Panc1 (cell line): ENCODE results near the gene LRPPRC.

ENCODE experiments used
- POLR2AphosphoS5 ChIP-seq: IDR thresholded peaks from 2 replicates; pipeline ENCODE4 v1.6.1; 2012; ENCODE audit warnings: mild to moderate bottlenecking, low read depth, low read length, moderate library complexity
- REST ChIP-seq, 2 experiments: IDR thresholded peaks; 2 replicates each; pipeline ENCODE4 v1.6.1; 2011 to 2012; ENCODE audit warnings: low read depth in 2 of 2, control low read depth in 1 of 2, low read length in 1 of 2, mild to moderate bottlenecking in 1 of 2, moderate library complexity in 1 of 2; ENCODE audit not compliant: insufficient read depth in 1 of 2
- TCF7L2 ChIP-seq: IDR thresholded peaks from 2 replicates; pipeline ENCODE4 v1.6.1; 2011; ENCODE audit warnings: mild to moderate bottlenecking, low read depth, low read length, inconsistent platforms
- TF ChIP-seq, protein P1 (sequence below): fragments of 450-650 bp; IDR thresholded peaks from 2 replicates; pipeline ENCODE4 v1.5.1; 2017; ENCODE audit warnings: mild to moderate bottlenecking

DNA sequence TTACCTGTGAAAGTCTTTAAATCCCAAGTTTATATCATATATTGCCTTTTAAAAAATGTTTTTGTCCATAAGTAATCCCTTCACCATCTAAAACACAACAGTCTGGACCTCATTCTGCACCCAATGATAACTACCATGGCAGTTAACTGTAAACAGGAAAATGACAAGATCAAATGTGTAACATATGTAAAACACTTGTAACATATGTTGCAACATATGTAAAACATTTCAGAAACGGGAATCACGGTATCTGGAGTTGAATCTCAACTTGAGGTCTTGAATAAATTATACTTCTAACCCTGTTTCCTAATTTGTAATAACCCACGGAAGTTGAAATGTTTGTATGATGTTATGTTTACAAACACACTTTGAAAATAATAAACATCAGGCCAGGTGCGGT lies 6.2 kb downstream of the LRPPRC start:
- TF ChIP-seq, protein P1, sequence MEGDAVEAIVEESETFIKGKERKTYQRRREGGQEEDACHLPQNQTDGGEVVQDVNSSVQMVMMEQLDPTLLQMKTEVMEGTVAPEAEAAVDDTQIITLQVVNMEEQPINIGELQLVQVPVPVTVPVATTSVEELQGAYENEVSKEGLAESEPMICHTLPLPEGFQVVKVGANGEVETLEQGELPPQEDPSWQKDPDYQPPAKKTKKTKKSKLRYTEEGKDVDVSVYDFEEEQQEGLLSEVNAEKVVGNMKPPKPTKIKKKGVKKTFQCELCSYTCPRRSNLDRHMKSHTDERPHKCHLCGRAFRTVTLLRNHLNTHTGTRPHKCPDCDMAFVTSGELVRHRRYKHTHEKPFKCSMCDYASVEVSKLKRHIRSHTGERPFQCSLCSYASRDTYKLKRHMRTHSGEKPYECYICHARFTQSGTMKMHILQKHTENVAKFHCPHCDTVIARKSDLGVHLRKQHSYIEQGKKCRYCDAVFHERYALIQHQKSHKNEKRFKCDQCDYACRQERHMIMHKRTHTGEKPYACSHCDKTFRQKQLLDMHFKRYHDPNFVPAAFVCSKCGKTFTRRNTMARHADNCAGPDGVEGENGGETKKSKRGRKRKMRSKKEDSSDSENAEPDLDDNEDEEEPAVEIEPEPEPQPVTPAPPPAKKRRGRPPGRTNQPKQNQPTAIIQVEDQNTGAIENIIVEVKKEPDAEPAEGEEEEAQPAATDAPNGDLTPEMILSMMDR: no peak
- no peak for TF ChIP-seq POLR2AphosphoS5
- TF ChIP-seq REST (IDR thresholded peaks at IDR 0.05; ENCODE audit: insufficient read depth in 1 of 2, low read depth in 2 of 2, low read length in 1 of 2): no peak
- no peak for TF ChIP-seq TCF7L2
